H9 (cell line): ENCODE results near the gene TTC13. TPM values are rescaled to one million over a fixed set of nuclear protein-coding genes. Genes with fewer than 3 reads are reported as not detected.

ENCODE experiments used
- DNase-seq: peaks from one replicate; pipeline ENCODE4 v3.0.0-alpha.2; 2017
- H2AFZ ChIP-seq: one replicate; pipeline ENCODE4 v1.6.1; 2013; ENCODE audit warnings: mild to moderate bottlenecking, low read length, control low read depth, moderate library complexity
- H2AK5ac ChIP-seq: 2 replicates; pipeline ENCODE4 v1.6.1; 2013; ENCODE audit warnings: low read length, control low read depth, mixed read lengths; ENCODE audit not compliant: insufficient read length
- H2BK120ac ChIP-seq: one replicate; pipeline ENCODE4 v1.6.1; 2013; ENCODE audit warnings: low read depth, mild to moderate bottlenecking, low read length, control low read depth, inconsistent platforms; ENCODE audit not compliant: poor library complexity, severe bottlenecking
- H2BK12ac ChIP-seq: 2 replicates; pipeline ENCODE4 v1.6.1; 2013; ENCODE audit warnings: low read length, control low read depth, mixed read lengths, low read depth; ENCODE audit not compliant: insufficient read length
- H2BK15ac ChIP-seq: 2 replicates; pipeline ENCODE4 v1.6.1; 2013; ENCODE audit warnings: low read depth, low read length, control low read depth
- H2BK20ac ChIP-seq: one replicate; pipeline ENCODE4 v1.6.1; 2013; ENCODE audit warnings: low read depth, mild to moderate bottlenecking, low read length, control low read depth, inconsistent platforms; ENCODE audit not compliant: poor library complexity, severe bottlenecking
- H2BK5ac ChIP-seq: 2 replicates; pipeline ENCODE4 v1.6.1; 2013; ENCODE audit warnings: low read length, control low read depth, mixed read lengths; ENCODE audit not compliant: insufficient read length
- H3K14ac ChIP-seq: 2 replicates; pipeline ENCODE4 v1.6.1; 2013; ENCODE audit warnings: low read length, control low read depth; ENCODE audit not compliant: insufficient read depth
- H3K18ac ChIP-seq: 2 replicates; pipeline ENCODE4 v1.6.1; 2013; ENCODE audit warnings: low read depth, mild to moderate bottlenecking, mixed read lengths, low read length, control low read depth; ENCODE audit not compliant: insufficient read length
- H3K23ac ChIP-seq: 2 replicates; pipeline ENCODE4 v1.6.1; 2013; ENCODE audit warnings: low read length, control low read depth, mixed read lengths, low read depth; ENCODE audit not compliant: insufficient read length
- H3K23me2 ChIP-seq: 2 replicates; pipeline ENCODE4 v1.6.1; 2013; ENCODE audit warnings: low read depth, mild to moderate bottlenecking, mixed read lengths, low read length, control low read depth; ENCODE audit not compliant: insufficient read length, poor library complexity, severe bottlenecking
- H3K27ac ChIP-seq: 2 replicates; pipeline ENCODE4 v1.5.1; 2013; ENCODE audit warnings: low read length, control low read depth, mixed read lengths, low read depth; ENCODE audit not compliant: insufficient read length
- H3K27me3 ChIP-seq: 2 replicates; pipeline ENCODE4 v1.6.1; 2013; ENCODE audit warnings: low read length, control low read depth, inconsistent platforms; ENCODE audit not compliant: insufficient read depth
- H3K4ac ChIP-seq: 2 replicates; pipeline ENCODE4 v1.6.1; 2013; ENCODE audit warnings: low read depth, mild to moderate bottlenecking, control low read depth, inconsistent platforms, low read length, moderate library complexity
- H3K4me1 ChIP-seq: 2 replicates; pipeline ENCODE4 v1.6.1; 2013; ENCODE audit warnings: low read length, control low read depth, inconsistent platforms; ENCODE audit not compliant: insufficient read depth
- H3K4me2 ChIP-seq: 2 replicates; pipeline ENCODE4 v1.6.1; 2013; ENCODE audit warnings: low read length, control low read depth, mixed read lengths; ENCODE audit not compliant: insufficient read length, insufficient read depth
- H3K56ac ChIP-seq: 2 replicates; pipeline ENCODE4 v1.6.1; 2013; ENCODE audit warnings: low read depth, mild to moderate bottlenecking, mixed read lengths, low read length, control low read depth; ENCODE audit not compliant: insufficient read length
- H3K79me1 ChIP-seq: 2 replicates; pipeline ENCODE4 v1.6.1; 2013; ENCODE audit warnings: low read depth, mild to moderate bottlenecking, moderate library complexity, low read length, control low read depth, inconsistent platforms; ENCODE audit not compliant: insufficient read depth, poor library complexity, severe bottlenecking
- H3K79me2 ChIP-seq: 2 replicates; pipeline ENCODE4 v1.6.1; 2013; ENCODE audit warnings: low read length, control low read depth, inconsistent platforms; ENCODE audit not compliant: insufficient read depth
- H3K9ac ChIP-seq: 2 replicates; pipeline ENCODE4 v1.6.1; 2013; ENCODE audit warnings: low read length, control low read depth, mixed read lengths; ENCODE audit not compliant: insufficient read length; ENCODE audit errors: extremely low read depth
- H3K9me3 ChIP-seq: one replicate; pipeline ENCODE4 v1.6.1; 2013; ENCODE audit warnings: low read depth, low read length, inconsistent platforms; ENCODE audit not compliant: control insufficient read depth
- H3T11ph ChIP-seq: one replicate; pipeline ENCODE4 v1.6.1; 2013; ENCODE audit warnings: mild to moderate bottlenecking, low read length, control low read depth, inconsistent platforms
- H4K20me1 ChIP-seq: one replicate; pipeline ENCODE4 v1.6.1; 2013; ENCODE audit not compliant: control insufficient read depth, insufficient read length, insufficient read depth
- H4K5ac ChIP-seq: 2 replicates; pipeline ENCODE4 v1.6.1; 2013; ENCODE audit warnings: low read depth, mild to moderate bottlenecking, mixed read lengths, low read length, control low read depth; ENCODE audit not compliant: insufficient read length
- H4K8ac ChIP-seq: replicated peaks from 2 replicates; pipeline ENCODE4 v1.6.1; 2013; ENCODE audit warnings: low read length, control low read depth, mixed read lengths, low read depth; ENCODE audit not compliant: insufficient read length
- H4K91ac ChIP-seq: 2 replicates; pipeline ENCODE4 v1.6.1; 2013; ENCODE audit warnings: low read depth, mild to moderate bottlenecking, moderate library complexity, mixed read lengths, low read length, control low read depth; ENCODE audit not compliant: insufficient read length
- H3K27ac Mint-ChIP-seq, 3 experiments: 2 replicates in 2 of 3; 3 replicates in 1 of 3; pipeline ENCODE4 v1.8.0; 2020 to 2021; ENCODE audit warnings: mixed read lengths in 3 of 3, mild to moderate bottlenecking in 1 of 3, moderate library complexity in 1 of 3
- H3K27me3 Mint-ChIP-seq: 2 replicates; pipeline ENCODE4 v1.8.0; 2021; ENCODE audit warnings: low read depth, mild to moderate bottlenecking, moderate library complexity, mixed read lengths
- H3K36me3 Mint-ChIP-seq, 3 experiments: 2 replicates in 2 of 3; 3 replicates in 1 of 3; pipeline ENCODE4 v1.8.0; 2020 to 2021; ENCODE audit warnings: low read depth in 3 of 3, mixed read lengths in 3 of 3; ENCODE audit not compliant: insufficient read depth in 1 of 3
- H3K4me1 Mint-ChIP-seq, 2 experiments: 2 replicates each; pipeline ENCODE4 v1.8.0; 2020; ENCODE audit warnings: mixed read lengths in 2 of 2
- H3K4me3 Mint-ChIP-seq, 2 experiments: 2 replicates in 1 of 2; 3 replicates in 1 of 2; pipeline ENCODE4 v1.8.0; 2020 to 2021; ENCODE audit warnings: mild to moderate bottlenecking in 2 of 2, mixed read lengths in 2 of 2, moderate library complexity in 1 of 2
- H3K9me3 Mint-ChIP-seq, 2 experiments: 2 replicates in 1 of 2; 3 replicates in 1 of 2; pipeline ENCODE4 v1.8.0; 2020; ENCODE audit warnings: mild to moderate bottlenecking in 2 of 2, mixed read lengths in 2 of 2, moderate library complexity in 1 of 2
- CTCF ChIP-seq: fragments of 200-600 bp; sonication (generic); conservative IDR thresholded peaks from 3 replicates; pipeline ENCODE4 v1.8.0; 2021; ENCODE audit warnings: antibody characterized with exemption, mild to moderate bottlenecking
- WGBS: extraction: QIAGEN DNeasy Blood & Tissue Kit; methylation state at CpG from one replicate; pipeline ENCODE4 v1.1.7; 2013; ENCODE audit warnings: missing lambda C conversion rate, low lambda C conversion rate, mixed read lengths; ENCODE audit not compliant: insufficient read length; ENCODE audit errors: extremely low coverage; 5-methylcytosine and 5-hydroxymethylcytosine counted together
- total RNA-seq: library from RNA; stranded (reverse); gene quantifications from 2 replicates; pipeline ENCODE4 v1.2.1, GENCODE V29; 2021

The TTC13 gene
- total RNA-seq, 1 experiment from 2014 or later = 7.6 TPM

DNA sequence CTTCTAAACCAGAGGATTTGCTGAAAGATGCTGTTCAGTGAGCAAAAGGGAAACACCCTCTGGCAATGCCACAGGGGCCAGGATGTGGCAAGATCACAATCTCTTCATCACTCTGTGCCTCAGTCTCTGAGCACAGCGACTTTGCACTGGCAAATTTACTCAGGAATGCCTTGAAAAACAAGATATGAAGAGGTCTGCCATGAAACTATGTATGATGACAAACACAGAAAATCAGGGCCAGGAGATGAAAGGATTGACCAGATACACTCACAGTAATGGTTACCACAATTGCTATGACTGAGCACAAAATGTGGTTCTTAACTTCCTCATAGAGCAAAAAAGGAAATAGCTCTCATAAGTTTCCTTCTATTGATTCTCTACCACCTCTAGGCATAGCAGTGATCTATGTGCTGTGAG is 5.8 kb downstream of the TTC13 start:
- no peak for TF ChIP-seq CTCF
- H3K9me3 ChIP-seq = no peaks in the 10 kb centered on the region
- no peak overlapping the region for H2BK15ac ChIP-seq
- H3K9me3 Mint-ChIP-seq = no peaks in the 10 kb centered on the region
- H3K4me2 ChIP-seq = no peak overlapping the region
- H2BK20ac ChIP-seq = no peak overlapping the region
- H4K5ac ChIP-seq = no peak overlapping the region
- H3T11ph ChIP-seq = no peak overlapping the region
- no peak overlapping the region for H3K27ac ChIP-seq
- H3K4ac ChIP-seq = no peak overlapping the region
- no peak overlapping the region for H2BK120ac ChIP-seq
- H3K79me2 ChIP-seq = no peaks in the 10 kb centered on the region
- H3K27ac Mint-ChIP-seq = no peak overlapping the region
- H3K79me1 ChIP-seq = no peaks in the 10 kb centered on the region
- no peak overlapping the region for H2AFZ ChIP-seq
- H3K36me3 Mint-ChIP-seq = no peaks in the 10 kb centered on the region
- no peak overlapping the region for H3K4me3 Mint-ChIP-seq
- no peak overlapping the region for H2AK5ac ChIP-seq
- H3K9ac ChIP-seq = no peak overlapping the region
- no peak overlapping the region for H4K91ac ChIP-seq
- peaks cover 2% of the 10 kb centered on the region for H3K23me2 ChIP-seq
- H3K23ac ChIP-seq = no peak overlapping the region
- no CpG with 5 or more reads among the region's 1 CpG for WGBS
- peaks cover 5 to 6% of the 10 kb centered on the region in 2 experiments for H3K4me1 Mint-ChIP-seq
- no peak overlapping the region for H3K14ac ChIP-seq
- peaks cover 54% of the 10 kb centered on the region for H3K27me3 Mint-ChIP-seq
- H2BK5ac ChIP-seq = no peak overlapping the region
- H3K27me3 ChIP-seq = no peaks in the 10 kb centered on the region
- DNase-seq = no peak
- H4K20me1 ChIP-seq = no peaks in the 10 kb centered on the region
- no peak overlapping the region for H3K18ac ChIP-seq
- no peak overlapping the region for H2BK12ac ChIP-seq
- no peak overlapping the region for H4K8ac ChIP-seq
- no peaks in the 10 kb centered on the region for H3K4me1 ChIP-seq
- H3K56ac ChIP-seq = no peak overlapping the region
